ENCODE data around the gene GTF2IRD1. TPM values are rescaled to one million over a fixed set of nuclear protein-coding genes. Genes with fewer than 3 reads are reported as not detected.

The GTF2IRD1 gene
- total and polyA plus RNA-seq, 9 of the 15 experiments (the other 6 are each of a cell fraction or from before 2014, with no cell fraction given), result 9.1 to 30.2 (median 14.0) TPM

GRCh38 chr7:74449809-74450397, 3.8 kb upstream of the GTF2IRD1 start:
- Histone ChIP-seq H3K4me3 (no peak overlapping the region), H3K9me3 (replicated peaks; ENCODE audit: control insufficient read depth, insufficient read depth, low read depth, low read length) (no peaks in the 10 kb centered on the region), H3K4me2 (ENCODE audit: insufficient read depth, low read length) (no peak overlapping the region), H3K9ac (ENCODE audit: insufficient read depth in 1 of 2, low read depth in 2 of 2, low read length in 2 of 2) (no peak overlapping the region), H3K9me1 (ENCODE audit: control insufficient read depth, insufficient read depth, low read length) (no peaks in the 10 kb centered on the region), H4K20me1 (replicated peaks; ENCODE audit: control insufficient read depth, insufficient read depth, low read length) (no peaks in the 10 kb centered on the region; the same call in 1 of the 2 replicates), H3K27ac (ENCODE audit: extremely low read depth, low read depth, low read length) (no peak overlapping the region), H3K4me1 (replicated peaks in 1 of 2; ENCODE audit: control insufficient read depth in 2 of 2, insufficient read depth in 2 of 2, low read length in 2 of 2) (peaks cover 21 to 34% of the 10 kb centered on the region in 2 experiments), H3K79me2 (ENCODE audit: control insufficient read depth, insufficient read depth, low read length) (peaks cover 11% of the 10 kb centered on the region), H2AFZ (ENCODE audit: low read depth, low read length) (no peak overlapping the region), H3K36me3 (ENCODE audit: control insufficient read depth, insufficient read depth, low read length) (no peaks in the 10 kb centered on the region), H3K27me3 (ENCODE audit: control insufficient read depth in 2 of 2, insufficient read depth in 2 of 2, low read length in 2 of 2) (peaks cover 3 to 10% of the 10 kb centered on the region in 2 experiments; a peak in 4 of 5 replicates)
- FAIRE-seq, result peak; percentile 86
- ChIA-PET POLR2A (no interaction called here), CTCF (ENCODE audit: low intra/inter-chr PET ratio) (interaction anchor here (0.8 kb wide), 1 partner anchor 207 kb away, joined by 3 read pairs; the partner anchor contains the start of gene GTF2I)
- WGBS (ENCODE audit: insufficient coverage, low coverage, missing lambda C conversion rate), result 27% methylated on average over 15 of the region's 15 CpGs
- in situ Hi-C loops (cut with MboI) (no loop called here), intact Hi-C loops (cut with micrococcal nuclease) (loop anchor here (10.0 kb wide), 2 partner anchors 115 to 205 kb away; partner anchors contain the start of gene GTF2I)
- peak; percentile 80 to 87 (median 84) for DNase-seq (ENCODE audit: extremely low read depth in 1 of 4, low spot score in 3 of 4)
- ATAC-seq, result peak; percentile 63
- BruUV-seq (replicated peaks), result no TSS peak
- TF ChIP-seq REST (IDR thresholded peaks at IDR 0.05; ENCODE audit: borderline replicate concordance), result peak; percentile 43; the same call in 1 of the 2 replicates
- TF ChIP-seq REST (CRISPR knock-in tag; IDR thresholded peaks at IDR 0.05; ENCODE audit: low read depth), result peak; percentile 31; the same call in 1 of the 2 replicates
- TF ChIP-seq NFRKB (IDR thresholded peaks at IDR 0.05; ENCODE audit: low read depth), result no peak
- no peak for TF ChIP-seq FIP1L1 (IDR thresholded peaks at IDR 0.05; ENCODE audit: low read depth, low read length, poor library complexity, severe bottlenecking)
- no peak for TF ChIP-seq KDM5B (IDR thresholded peaks at IDR 0.05; ENCODE audit: insufficient replicate concordance, low read depth, low read length)
- no peak for TF ChIP-seq ZC3H8 (IDR thresholded peaks at IDR 0.05)
- TF ChIP-seq FOXP1 (CRISPR knock-in tag; IDR thresholded peaks at IDR 0.05), result 0 out of 2 replicates have a peak, but pooled peaks have one; percentile 23
